Middle frontal gyrus (tissue), 1 donor: ENCODE measurements around the gene RUNX1.

Source experiments
- DNase-seq: peaks from one replicate; pipeline ENCODE4 v3.0.0-alpha.2; 2015; ENCODE audit warnings: low spot score; ENCODE audit errors: extremely low spot score

The RUNX1 gene

GRCh38 chr21:34925597-34925996 lies 123.5 kb downstream of the RUNX1 start:
- no peak for DNase-seq

- no peak for DNase-seq
Measured at GRCh38 chr21:34924771-34925419, 124.2 kb downstream of the RUNX1 start.

GRCh38 chr21:34924194-34924593 lies 124.9 kb downstream of the RUNX1 start:
- no peak for DNase-seq

GRCh38 chr21:34923626-34924025 lies 125.5 kb downstream of the RUNX1 start:
- no peak for DNase-seq

- DNase-seq = no peak
Measured at GRCh38 chr21:34923202-34923601, 125.9 kb downstream of the RUNX1 start.

- DNase-seq = no peak
Measured at GRCh38 chr21:34922479-34922878, 126.6 kb downstream of the RUNX1 start.

- DNase-seq = no peak
Measured at GRCh38 chr21:34921151-34921550, 128.0 kb downstream of the RUNX1 start.

- DNase-seq = no peak
Measured at GRCh38 chr21:34919406-34919805, 129.7 kb downstream of the RUNX1 start.

GRCh38 chr21:34916446-34916845 lies 132.7 kb downstream of the RUNX1 start:
- DNase-seq = no peak

- DNase-seq = no peak
Measured at GRCh38 chr21:34915364-34915841, 133.7 kb downstream of the RUNX1 start.

- no peak for DNase-seq
Measured at GRCh38 chr21:34914239-34914638, 134.9 kb downstream of the RUNX1 start.

GRCh38 chr21:34913811-34914210 lies 135.3 kb downstream of the RUNX1 start:
- no peak for DNase-seq

- no peak for DNase-seq
Measured at GRCh38 chr21:34912022-34912945, 136.8 kb downstream of the RUNX1 start.

GRCh38 chr21:34911360-34911759 lies 137.7 kb downstream of the RUNX1 start:
- DNase-seq = no peak

GRCh38 chr21:34910396-34910795 lies 138.7 kb downstream of the RUNX1 start:
- DNase-seq = no peak

GRCh38 chr21:34909492-34910292 lies 139.4 kb downstream of the RUNX1 start:
- no peak for DNase-seq

- DNase-seq = no peak
Measured at GRCh38 chr21:34908419-34909055, 140.6 kb downstream of the RUNX1 start.

GRCh38 chr21:34907461-34908418 lies 141.4 kb downstream of the RUNX1 start:
- no peak for DNase-seq

GRCh38 chr21:34906401-34906800 lies 142.7 kb downstream of the RUNX1 start:
- DNase-seq = no peak

- DNase-seq = no peak
Measured at GRCh38 chr21:34905218-34905537, 143.9 kb downstream of the RUNX1 start.
